Measurements from ENCODE around the gene WDFY2. TPM values are rescaled to one million over a fixed set of nuclear protein-coding genes. Genes with fewer than 3 reads are reported as not detected.

The WDFY2 gene
- total and polyA plus RNA-seq, 2 experiments from 2014 or later, result 11.4 to 24.0 TPM

DNA sequence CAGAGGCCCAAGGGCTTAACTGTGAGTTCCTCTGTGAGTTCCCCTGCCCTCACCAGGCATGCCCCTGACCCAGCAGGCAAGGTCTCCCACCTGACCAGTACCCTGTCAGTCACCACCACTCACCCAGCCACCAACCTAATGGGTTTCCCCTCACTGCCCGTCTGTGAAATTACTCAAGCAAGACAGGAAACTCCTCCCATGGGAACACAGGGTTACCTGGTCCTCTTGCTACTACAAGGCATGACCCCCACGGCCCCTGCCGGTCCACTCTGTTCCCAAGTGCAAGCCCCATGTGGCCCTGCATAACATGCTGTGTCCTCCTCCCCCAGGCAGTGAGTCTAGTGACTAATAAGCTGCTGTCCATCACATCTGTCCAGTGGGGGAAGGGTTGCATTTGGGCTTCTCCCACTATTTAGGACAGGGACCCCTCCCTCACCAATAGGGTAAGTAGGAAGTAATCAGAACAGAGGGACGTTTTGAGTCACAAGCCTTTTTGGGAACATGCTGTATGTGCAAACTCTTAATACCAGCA is 227.7 kb downstream of the WDFY2 start (continued):
- TF ChIP-seq, protein P1, sequence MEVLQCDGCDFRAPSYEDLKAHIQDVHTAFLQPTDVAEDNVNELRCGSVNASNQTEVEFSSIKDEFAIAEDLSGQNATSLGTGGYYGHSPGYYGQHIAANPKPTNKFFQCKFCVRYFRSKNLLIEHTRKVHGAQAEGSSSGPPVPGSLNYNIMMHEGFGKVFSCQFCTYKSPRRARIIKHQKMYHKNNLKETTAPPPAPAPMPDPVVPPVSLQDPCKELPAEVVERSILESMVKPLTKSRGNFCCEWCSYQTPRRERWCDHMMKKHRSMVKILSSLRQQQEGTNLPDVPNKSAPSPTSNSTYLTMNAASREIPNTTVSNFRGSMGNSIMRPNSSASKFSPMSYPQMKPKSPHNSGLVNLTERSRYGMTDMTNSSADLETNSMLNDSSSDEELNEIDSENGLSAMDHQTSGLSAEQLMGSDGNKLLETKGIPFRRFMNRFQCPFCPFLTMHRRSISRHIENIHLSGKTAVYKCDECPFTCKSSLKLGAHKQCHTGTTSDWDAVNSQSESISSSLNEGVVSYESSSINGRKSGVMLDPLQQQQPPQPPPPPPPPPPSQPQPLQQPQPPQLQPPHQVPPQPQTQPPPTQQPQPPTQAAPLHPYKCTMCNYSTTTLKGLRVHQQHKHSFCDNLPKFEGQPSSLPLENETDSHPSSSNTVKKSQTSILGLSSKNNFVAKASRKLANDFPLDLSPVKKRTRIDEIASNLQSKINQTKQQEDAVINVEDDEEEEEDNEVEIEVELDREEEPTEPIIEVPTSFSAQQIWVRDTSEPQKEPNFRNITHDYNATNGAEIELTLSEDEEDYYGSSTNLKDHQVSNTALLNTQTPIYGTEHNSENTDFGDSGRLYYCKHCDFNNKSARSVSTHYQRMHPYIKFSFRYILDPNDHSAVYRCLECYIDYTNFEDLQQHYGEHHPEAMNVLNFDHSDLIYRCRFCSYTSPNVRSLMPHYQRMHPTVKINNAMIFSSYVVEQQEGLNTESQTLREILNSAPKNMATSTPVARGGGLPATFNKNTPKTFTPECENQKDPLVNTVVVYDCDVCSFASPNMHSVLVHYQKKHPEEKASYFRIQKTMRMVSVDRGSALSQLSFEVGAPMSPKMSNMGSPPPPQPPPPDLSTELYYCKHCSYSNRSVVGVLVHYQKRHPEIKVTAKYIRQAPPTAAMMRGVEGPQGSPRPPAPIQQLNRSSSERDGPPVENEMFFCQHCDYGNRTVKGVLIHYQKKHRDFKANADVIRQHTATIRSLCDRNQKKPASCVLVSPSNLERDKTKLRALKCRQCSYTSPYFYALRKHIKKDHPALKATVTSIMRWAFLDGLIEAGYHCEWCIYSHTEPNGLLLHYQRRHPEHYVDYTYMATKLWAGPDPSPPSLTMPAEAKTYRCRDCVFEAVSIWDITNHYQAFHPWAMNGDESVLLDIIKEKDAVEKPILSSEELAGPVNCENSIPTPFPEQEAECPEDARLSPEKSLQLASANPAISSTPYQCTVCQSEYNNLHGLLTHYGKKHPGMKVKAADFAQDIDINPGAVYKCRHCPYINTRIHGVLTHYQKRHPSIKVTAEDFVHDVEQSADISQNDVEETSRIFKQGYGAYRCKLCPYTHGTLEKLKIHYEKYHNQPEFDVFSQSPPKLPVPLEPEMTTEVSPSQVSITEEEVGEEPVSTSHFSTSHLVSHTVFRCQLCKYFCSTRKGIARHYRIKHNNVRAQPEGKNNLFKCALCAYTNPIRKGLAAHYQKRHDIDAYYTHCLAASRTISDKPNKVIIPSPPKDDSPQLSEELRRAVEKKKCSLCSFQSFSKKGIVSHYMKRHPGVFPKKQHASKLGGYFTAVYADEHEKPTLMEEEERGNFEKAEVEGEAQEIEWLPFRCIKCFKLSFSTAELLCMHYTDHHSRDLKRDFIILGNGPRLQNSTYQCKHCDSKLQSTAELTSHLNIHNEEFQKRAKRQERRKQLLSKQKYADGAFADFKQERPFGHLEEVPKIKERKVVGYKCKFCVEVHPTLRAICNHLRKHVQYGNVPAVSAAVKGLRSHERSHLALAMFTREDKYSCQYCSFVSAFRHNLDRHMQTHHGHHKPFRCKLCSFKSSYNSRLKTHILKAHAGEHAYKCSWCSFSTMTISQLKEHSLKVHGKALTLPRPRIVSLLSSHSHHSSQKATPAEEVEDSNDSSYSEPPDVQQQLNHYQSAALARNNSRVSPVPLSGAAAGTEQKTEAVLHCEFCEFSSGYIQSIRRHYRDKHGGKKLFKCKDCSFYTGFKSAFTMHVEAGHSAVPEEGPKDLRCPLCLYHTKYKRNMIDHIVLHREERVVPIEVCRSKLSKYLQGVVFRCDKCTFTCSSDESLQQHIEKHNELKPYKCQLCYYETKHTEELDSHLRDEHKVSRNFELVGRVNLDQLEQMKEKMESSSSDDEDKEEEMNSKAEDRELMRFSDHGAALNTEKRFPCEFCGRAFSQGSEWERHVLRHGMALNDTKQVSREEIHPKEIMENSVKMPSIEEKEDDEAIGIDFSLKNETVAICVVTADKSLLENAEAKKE (CRISPR knock-in tag; IDR thresholded peaks at IDR 0.05), result no peak
- TF ChIP-seq POLR2AphosphoS5 (IDR thresholded peaks at IDR 0.05; ENCODE audit: low read depth), result no peak

DNA sequence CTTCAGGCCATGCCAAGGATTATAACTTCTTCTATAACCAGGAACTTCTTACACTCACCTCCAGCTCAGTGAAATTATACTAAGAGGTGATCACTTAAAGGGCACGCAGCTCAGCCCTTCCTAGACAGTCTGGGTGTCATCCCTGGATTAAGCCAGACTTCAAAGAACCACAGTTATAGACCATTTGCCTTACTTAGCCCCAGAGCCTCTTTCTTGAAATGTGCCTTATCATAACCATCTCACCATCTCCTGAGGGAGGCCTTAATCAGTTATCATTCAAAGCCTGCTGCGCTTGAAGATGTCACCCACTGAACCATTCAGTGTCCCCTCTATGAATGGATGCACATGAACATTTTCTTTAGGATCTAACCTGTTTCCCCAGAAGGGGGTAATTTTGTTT is 229.8 kb downstream of the WDFY2 start:
- H3K27me3 Mint-ChIP-seq (ENCODE audit: insufficient read depth, low read depth, poor library complexity), result peaks cover 5% of the 10 kb centered on the region
- Histone ChIP-seq H3F3A (replicated peaks; ENCODE audit: low read depth) (no peaks in the 10 kb centered on the region), H3K36me3 (ENCODE audit: insufficient read depth) (no peaks in the 10 kb centered on the region), H2AFZ (no peak overlapping the region), H3K4me3 (no peak overlapping the region), H4K20me1 (replicated peaks; ENCODE audit: insufficient read depth) (no peaks in the 10 kb centered on the region), H3K4me2 (no peak overlapping the region), H3K4me1 (ENCODE audit: insufficient read depth) (peaks cover 26% of the 10 kb centered on the region), H3K27me3 (ENCODE audit: insufficient read depth) (no peaks in the 10 kb centered on the region), H3K9me2 (ENCODE audit: insufficient read depth) (no peaks in the 10 kb centered on the region), H3K79me2 (replicated peaks; ENCODE audit: insufficient read depth) (no peaks in the 10 kb centered on the region), H3K27ac (ENCODE audit: low read depth) (no peak overlapping the region)
- ATAC-seq (no peak), DNase-seq (ENCODE audit: low spot score) (no peak)
- H3K4me3 Mint-ChIP-seq, result no peak overlapping the region
- H3K4me1 Mint-ChIP-seq, result peaks cover 33% of the 10 kb centered on the region
- no peak for TF ChIP-seq JUNB (IDR thresholded peaks at IDR 0.05; ENCODE audit: unreplicated experiment)
- H3K27ac Mint-ChIP-seq, result no peak overlapping the region
- no peaks in the 10 kb centered on the region for H3K9me3 Mint-ChIP-seq
- H3K36me3 Mint-ChIP-seq (ENCODE audit: low read depth), result no peaks in the 10 kb centered on the region
